ENCODE measurements around the gene TOMM5. TPM values are rescaled to one million over a fixed set of nuclear protein-coding genes. Genes with fewer than 3 reads are reported as not detected.

Gene TOMM5
- total RNA-seq, 1 donor from 2014 or later, result 82.7 TPM

GRCh38 chr9:37564916-37565315 lies 27.5 kb downstream of the TOMM5 start:
- DNase-seq (ENCODE audit: low spot score), result no peak

- no peak for DNase-seq (ENCODE audit: low spot score)
Observed at GRCh38 chr9:37563806-37564513, 28.4 kb downstream of the TOMM5 start.

GRCh38 chr9:37562826-37563225 lies 29.6 kb downstream of the TOMM5 start:
- no peak for DNase-seq (ENCODE audit: low spot score)

- DNase-seq (ENCODE audit: low spot score), result no peak
Observed at GRCh38 chr9:37561682-37562081, 30.7 kb downstream of the TOMM5 start.

- no peak for DNase-seq (ENCODE audit: low spot score)
Observed at GRCh38 chr9:37559855-37560592, 32.4 kb downstream of the TOMM5 start.

GRCh38 chr9:37559125-37559524 lies 33.3 kb downstream of the TOMM5 start:
- no peak for DNase-seq (ENCODE audit: low spot score)

GRCh38 chr9:37555786-37556185 lies 36.6 kb downstream of the TOMM5 start:
- DNase-seq (ENCODE audit: low spot score), result no peak

GRCh38 chr9:37554318-37554717 lies 38.1 kb downstream of the TOMM5 start:
- no peak for DNase-seq (ENCODE audit: low spot score)

GRCh38 chr9:37551888-37552287 lies 40.5 kb downstream of the TOMM5 start:
- DNase-seq (ENCODE audit: low spot score), result no peak

- DNase-seq (ENCODE audit: low spot score), result no peak
Observed at GRCh38 chr9:37551468-37551867, 40.9 kb downstream of the TOMM5 start.

- no peak for DNase-seq (ENCODE audit: low spot score)
Observed at GRCh38 chr9:37550781-37551180, 41.6 kb downstream of the TOMM5 start.

GRCh38 chr9:37549527-37549926 lies 42.9 kb downstream of the TOMM5 start:
- no peak for DNase-seq (ENCODE audit: low spot score)

- DNase-seq (ENCODE audit: low spot score), result no peak
Observed at GRCh38 chr9:37547328-37547878, 45.0 kb downstream of the TOMM5 start.

- no peak for DNase-seq (ENCODE audit: low spot score)
Observed at GRCh38 chr9:37543468-37543867, 48.9 kb downstream of the TOMM5 start.

- DNase-seq (ENCODE audit: low spot score), result peak; percentile 9
Observed at GRCh38 chr9:37542895-37543294, 49.5 kb downstream of the TOMM5 start.

- no peak for DNase-seq (ENCODE audit: low spot score)
Observed at GRCh38 chr9:37542488-37542887, 49.9 kb downstream of the TOMM5 start.

GRCh38 chr9:37541465-37541864 lies 50.9 kb downstream of the TOMM5 start:
- no peak for DNase-seq (ENCODE audit: low spot score)

- peak; percentile 43 for DNase-seq (ENCODE audit: low spot score)
Observed at GRCh38 chr9:37540634-37541033, 51.8 kb downstream of the TOMM5 start.

GRCh38 chr9:37539634-37540033 lies 52.8 kb downstream of the TOMM5 start:
- no peak for DNase-seq (ENCODE audit: low spot score)
